Activated CD8-positive, alpha-beta memory T cell treated with anti-CD3 and anti-CD28 coated beads, Interleukin-2, amount 50 U/mL, for 1 hour (primary cell): ENCODE measurements around the gene FDX2.
A peak's percentile ranks its signal among the peaks of the same experiment; 100 is the strongest.

Experiments used
- DNase-seq: peaks from one replicate; pipeline ENCODE4 v3.0.0-alpha.2; 2020; ENCODE audit errors: extremely low read depth

The FDX2 gene

GRCh38 chr19:10332965-10333757, 17.3 kb upstream of the FDX2 start, which contains the start of gene RAVER1:
RAVER1 (minus strand) TSS chr19:10333529; CDS start chr19:10333507, 22 bp downstream.
- peak; percentile 93 for DNase-seq

DNA sequence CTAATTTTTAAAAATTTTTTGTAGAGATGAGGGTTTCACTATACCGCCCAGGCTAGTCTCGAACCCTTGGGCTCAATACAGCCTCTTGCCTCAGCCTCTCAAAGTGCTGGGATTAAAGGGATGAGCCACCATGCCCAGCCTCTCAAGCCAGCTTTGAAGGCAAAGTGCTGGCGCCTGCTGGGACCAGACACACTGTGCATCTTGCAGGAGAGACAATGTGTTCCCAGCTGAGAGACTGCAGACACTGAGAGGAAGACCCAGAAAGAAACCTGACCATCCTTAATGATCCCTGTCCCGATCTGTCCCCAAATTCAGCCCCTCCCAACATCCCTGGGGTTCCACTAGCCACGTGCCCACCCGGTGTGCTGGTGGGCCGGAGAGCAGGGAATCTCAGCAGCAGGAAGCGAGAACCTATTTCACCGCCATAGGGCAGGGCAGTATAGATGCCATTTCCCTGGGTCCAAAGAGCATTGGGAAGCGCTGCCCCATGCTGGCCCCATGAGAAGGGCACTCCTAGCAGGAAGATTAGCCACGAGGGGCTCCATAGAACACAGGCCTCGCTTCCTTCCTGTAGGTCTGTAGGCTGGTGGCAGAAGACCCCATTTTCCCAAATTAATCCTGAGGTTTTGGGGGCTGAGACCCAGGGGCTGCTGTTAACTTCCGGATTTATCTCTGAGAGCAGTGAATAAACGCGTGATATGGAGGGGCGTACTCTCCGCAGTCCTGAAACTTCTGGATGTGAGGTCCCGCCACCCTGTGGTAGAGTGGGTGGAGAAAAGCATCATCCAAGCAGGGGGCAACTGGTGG, 16.5 kb upstream of the FDX2 start:
- DNase-seq = no peak

DNA sequence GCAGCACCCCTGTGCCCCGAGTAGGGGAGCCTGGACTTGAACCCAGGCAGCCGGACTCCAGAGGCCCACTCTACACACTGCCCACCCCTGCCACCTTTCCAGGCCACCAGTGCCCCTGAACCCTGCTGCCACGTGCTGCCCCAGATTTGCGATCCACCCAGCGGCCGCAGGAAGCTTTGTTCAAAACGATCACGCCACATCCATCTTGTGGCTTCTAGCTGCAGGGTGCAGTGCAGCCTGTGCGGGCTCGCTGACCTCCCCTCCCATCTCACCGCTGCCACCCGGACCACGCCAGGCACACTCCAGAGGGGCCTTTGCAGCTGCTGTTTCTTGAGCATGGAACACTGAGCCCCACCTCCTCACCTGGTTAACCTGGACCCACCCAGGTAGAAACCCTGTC, 13.7 kb upstream of the FDX2 start:
- DNase-seq = no peak

GRCh38 chr19:10328558-10329429, 13.0 kb upstream of the FDX2 start:
- no peak for DNase-seq

- no peak for DNase-seq
Observed at GRCh38 chr19:10327793-10328192, 12.0 kb upstream of the FDX2 start.

GRCh38 chr19:10325732-10326131, 9.9 kb upstream of the FDX2 start:
- DNase-seq = no peak

DNA sequence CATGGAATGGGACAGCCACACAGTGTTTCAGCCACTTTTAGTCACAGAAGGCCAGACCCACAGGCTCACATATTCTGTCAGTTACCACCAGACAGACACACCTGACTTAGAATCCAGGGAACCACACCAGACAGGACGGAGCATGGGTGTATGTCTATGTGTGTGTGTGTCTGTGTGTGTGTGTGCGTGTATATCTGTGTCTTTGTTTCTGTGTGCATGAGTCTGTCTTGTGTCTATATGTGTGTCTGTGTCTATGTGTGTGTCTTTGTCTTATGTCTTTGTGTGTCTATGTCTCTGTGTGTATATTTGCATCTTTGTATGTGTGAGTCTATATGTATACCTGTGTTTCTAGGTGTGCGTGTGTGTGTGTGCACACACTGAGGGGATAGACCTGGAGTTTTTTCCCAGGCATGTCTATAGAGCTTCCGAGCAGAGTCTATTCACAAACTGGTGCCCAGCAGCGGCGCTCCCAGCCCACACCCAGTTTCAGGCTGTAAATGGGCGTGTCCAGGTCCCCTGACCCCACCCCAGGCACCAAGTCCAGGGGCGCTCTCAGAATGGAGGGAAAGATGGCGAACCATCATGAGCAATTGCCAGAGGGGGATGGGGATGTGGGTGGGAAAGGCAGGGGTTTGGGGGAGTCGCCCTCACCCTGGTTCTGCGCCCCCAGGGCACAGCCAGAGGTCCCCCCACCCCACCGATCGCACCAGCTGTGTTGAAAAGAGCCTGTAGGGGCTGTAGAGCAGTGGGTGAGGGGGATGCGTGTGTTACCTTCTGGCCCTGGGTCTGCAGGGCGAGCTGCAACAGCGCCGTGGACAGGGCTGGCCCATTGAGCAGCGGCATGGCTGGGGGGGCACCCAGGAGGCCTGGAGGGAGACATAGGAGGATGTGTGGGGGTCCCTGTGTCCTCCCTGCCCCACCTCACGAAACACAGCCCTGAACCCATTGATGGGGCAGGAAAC, 6.3 kb upstream of the FDX2 start:
- no peak for DNase-seq

DNA sequence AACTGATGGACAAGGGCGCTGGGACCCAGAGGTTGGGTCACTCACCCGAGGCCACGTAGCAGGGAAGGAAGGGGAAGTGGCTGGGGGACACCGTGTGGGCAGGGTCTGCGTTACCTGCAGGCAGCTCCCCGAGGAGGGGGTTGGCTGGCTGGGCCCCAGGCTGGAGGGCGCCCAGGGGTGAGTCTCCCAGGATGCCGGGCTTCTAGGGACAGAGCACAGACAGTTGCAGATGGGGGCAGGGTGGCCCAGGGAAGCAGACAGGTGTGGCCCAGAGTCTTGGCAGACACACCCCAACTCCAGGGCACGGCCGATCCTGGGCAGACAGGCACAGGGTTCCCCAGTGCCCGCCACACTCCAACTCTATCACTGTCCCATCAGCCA, 5.6 kb upstream of the FDX2 start:
- no peak for DNase-seq

- no peak for DNase-seq
Observed at GRCh38 chr19:10320602-10321416, 5.0 kb upstream of the FDX2 start.

DNA sequence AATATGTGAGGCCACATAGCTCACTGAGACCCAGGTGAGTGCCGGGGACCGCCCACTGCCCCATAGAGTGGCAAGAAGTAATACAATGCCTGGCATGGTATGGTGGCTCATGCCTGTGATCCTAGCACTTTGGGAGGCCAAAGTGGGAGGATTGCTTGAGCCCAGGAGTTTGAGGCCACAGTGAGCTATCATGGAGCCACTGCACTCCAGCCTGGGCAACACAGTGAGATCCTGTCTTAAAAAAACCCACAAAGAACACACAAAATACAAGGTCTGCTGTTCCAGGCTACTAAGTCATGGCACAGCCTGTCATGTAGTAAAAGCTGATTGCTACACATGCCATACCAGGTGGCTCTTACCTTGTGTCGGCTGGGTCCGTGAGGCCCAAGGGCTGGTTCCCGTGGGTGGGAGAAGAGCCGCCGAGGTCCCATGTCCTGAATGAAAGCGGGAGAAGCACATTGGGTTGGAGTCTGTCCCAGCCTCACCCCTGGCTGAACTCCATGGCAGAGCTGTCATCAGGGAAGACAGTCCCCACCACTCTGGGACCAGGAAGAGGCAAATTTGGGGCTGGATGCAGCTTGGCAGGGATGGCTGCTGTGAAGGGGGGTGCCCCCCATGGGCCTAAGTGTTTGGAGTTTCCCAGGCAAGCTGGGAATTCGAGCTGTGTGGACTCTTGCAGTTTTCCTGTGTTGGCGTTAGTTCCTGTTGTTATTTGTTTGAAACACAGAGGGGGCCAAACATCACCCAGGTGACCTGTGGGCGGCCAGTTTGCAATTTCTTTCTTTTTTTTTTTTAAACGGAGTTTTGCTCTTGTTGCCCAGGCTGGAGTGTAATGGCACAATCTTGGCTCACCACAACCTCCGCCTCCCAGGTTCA, 3.2 kb upstream of the FDX2 start:
- DNase-seq = no peak

- no peak for DNase-seq
Observed at GRCh38 chr19:10317857-10318462, 2.1 kb upstream of the FDX2 start.

GRCh38 chr19:10317045-10317856, 1.4 kb upstream of the FDX2 start:
- DNase-seq = no peak

DNA sequence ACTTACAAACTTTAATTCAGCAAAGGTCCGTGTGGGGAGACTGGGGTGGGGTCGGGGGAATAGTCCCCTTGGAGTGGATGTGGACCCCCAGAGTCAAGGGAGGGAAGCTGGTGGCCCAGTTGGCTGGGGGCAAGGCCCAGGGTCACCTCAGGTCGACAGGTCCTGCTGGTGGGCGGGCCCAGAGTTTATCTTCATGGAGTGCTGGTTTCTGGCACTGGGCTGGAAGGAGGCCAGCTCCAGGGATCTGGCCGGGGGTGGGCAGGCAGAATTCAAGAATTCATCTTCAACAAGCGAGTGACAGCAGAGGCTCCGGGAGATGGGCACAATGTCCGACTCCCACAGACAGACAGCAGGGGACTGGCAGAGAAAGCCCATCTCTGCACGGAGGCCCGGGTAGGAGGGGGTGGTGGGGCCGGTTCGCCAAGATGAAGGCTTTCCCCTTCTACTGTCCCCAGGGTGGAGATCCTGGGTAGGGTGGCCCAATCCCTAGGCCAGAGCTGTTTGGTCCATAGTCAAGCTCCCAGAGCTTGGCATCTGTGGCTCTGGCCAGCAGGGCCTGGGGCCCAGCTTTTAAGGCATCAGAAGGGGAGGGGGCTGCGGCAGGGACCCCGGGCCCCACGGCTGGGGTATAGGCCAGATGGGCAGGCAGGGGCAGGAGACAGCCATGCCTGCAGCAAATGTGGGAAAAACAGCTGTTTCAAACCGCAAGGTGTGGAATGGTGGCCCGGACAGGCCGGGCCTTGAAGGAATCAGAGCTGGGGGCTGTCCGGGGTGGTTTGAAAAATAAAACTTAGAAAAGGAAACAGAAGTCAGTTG, 622 bp upstream of the FDX2 start:
- no peak for DNase-seq

- no peak for DNase-seq
Observed at GRCh38 chr19:10309423-10309822, 6.4 kb downstream of the FDX2 start, which contains the start of gene ZGLP1. ZGLP1 (minus strand) TSS chr19:10309815.

GRCh38 chr19:10306327-10306726, 9.5 kb downstream of the FDX2 start:
- no peak for DNase-seq

DNA sequence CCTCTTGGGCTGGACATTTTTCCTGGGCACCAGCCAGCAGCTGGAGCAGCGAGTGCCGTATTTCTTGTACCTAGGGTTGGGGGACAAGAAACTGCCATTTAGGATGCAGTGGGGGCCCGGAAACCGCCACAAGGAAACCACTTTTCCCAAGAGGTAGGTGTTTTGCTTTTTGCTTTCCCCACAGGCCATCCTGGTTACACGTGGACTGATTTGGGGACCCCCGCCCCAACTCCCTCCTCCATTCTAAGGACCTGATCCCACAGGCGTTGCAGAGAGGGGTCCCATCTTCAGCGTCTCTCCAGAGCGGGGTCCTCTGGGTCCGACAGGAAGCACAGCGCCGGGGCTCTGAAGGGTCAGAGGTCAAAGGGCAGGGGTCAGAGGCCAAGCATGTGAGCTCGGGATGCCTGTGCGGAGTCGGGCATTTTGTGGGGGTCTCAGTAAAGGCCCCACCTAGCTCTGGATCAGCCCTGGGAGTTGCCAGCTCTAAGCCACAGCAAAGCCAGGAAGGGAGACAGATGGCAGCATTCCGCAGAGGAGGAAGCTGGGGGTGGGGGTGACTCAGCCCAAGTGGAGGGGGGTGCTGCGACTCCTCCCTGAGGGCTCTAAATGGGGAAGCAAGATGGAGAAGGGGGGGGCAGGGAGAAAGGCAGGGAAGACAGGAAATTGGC, 10.5 kb downstream of the FDX2 start:
- no peak for DNase-seq
